ENCODE measurements around the gene LDLRAD2.
"Not testable (repeated sequence)": the region's sequence is repeated elsewhere in the genome, so short reads cannot be mapped to it uniquely, and the experiment has no call there.

LDLRAD2 gene

GRCh38 chr1:21785764-21786163 lies 26.3 kb upstream of the LDLRAD2 start:
- not testable (repeated sequence) for DNase-seq

- DNase-seq: no peak
These were observed 25.4 kb upstream of the LDLRAD2 start for GRCh38 chr1:21786640-21787039.

GRCh38 chr1:21793104-21793503 lies 19.0 kb upstream of the LDLRAD2 start:
- no peak for DNase-seq

- DNase-seq: no peak
These were observed 17.4 kb upstream of the LDLRAD2 start for GRCh38 chr1:21794656-21795055.

GRCh38 chr1:21795075-21795474 lies 17.0 kb upstream of the LDLRAD2 start:
- DNase-seq: no peak

GRCh38 chr1:21799730-21800129 lies 12.3 kb upstream of the LDLRAD2 start:
- no peak for DNase-seq

- DNase-seq: no peak
These were observed 11.0 kb upstream of the LDLRAD2 start for GRCh38 chr1:21801100-21801499.

- DNase-seq: no peak
These were observed 7.5 kb upstream of the LDLRAD2 start for GRCh38 chr1:21804536-21804935.

GRCh38 chr1:21813542-21813941 lies 1.5 kb downstream of the LDLRAD2 start:
- DNase-seq: no peak

- no peak for DNase-seq
These were observed 2.3 kb downstream of the LDLRAD2 start for GRCh38 chr1:21814241-21814918.

- DNase-seq: no peak
These were observed 3.0 kb downstream of the LDLRAD2 start for GRCh38 chr1:21814981-21815582.

GRCh38 chr1:21815724-21816321 lies 3.8 kb downstream of the LDLRAD2 start:
- DNase-seq: no peak

- no peak for DNase-seq
These were observed 4.7 kb downstream of the LDLRAD2 start for GRCh38 chr1:21816602-21817302.

- DNase-seq: no peak
These were observed 6.6 kb downstream of the LDLRAD2 start for GRCh38 chr1:21818656-21819055.

- DNase-seq: no peak
These were observed 8.7 kb downstream of the LDLRAD2 start for GRCh38 chr1:21820597-21821232.

- DNase-seq: no peak
These were observed 9.4 kb downstream of the LDLRAD2 start for GRCh38 chr1:21821385-21822019.

GRCh38 chr1:21822349-21822748 lies 10.3 kb downstream of the LDLRAD2 start:
- no peak for DNase-seq

GRCh38 chr1:21823206-21823979 lies 11.3 kb downstream of the LDLRAD2 start:
- no peak for DNase-seq

GRCh38 chr1:21823980-21824702 lies 12.1 kb downstream of the LDLRAD2 start:
- DNase-seq: no peak

- no peak for DNase-seq
These were observed 12.9 kb downstream of the LDLRAD2 start for GRCh38 chr1:21824926-21825325.

- DNase-seq: no peak
These were observed 13.3 kb downstream of the LDLRAD2 start for GRCh38 chr1:21825393-21825792.
